GM10248 (cell line): ENCODE measurements around the gene VPS37C.

Experiments used
- CTCF ChIA-PET: fragments of 300-600 bp; sonication (Branson Sonifier 250); formaldehyde crosslinking; extraction: SDS; loops from one replicate; lab custom pipeline; 2021; ENCODE audit warnings: antibody characterized with exemption; lab: Yijun Ruan, JAX
- POLR2A ChIA-PET: fragments of 350-650 bp; sonication (Branson Sonifier 250); formaldehyde crosslinking; extraction: SDS; loops from one replicate; lab custom pipeline; 2020; ENCODE audit warnings: antibody characterized with exemption; lab: Yijun Ruan, JAX
- DNase-seq: peaks from one replicate; pipeline ENCODE4 v3.0.0; 2012; ENCODE audit errors: extremely low spot score
- CTCF ChIP-seq: IDR thresholded peaks from 2 replicates; pipeline ENCODE4 v1.5.1; 2012; ENCODE audit warnings: mild to moderate bottlenecking, low read depth; ENCODE audit errors: extremely low read depth, missing control alignments, control extremely low read depth

Gene VPS37C

GRCh38 chr11:61174273-61174672, 13.0 kb upstream of the VPS37C start:
- no peak for TF ChIP-seq CTCF
- no peak for DNase-seq
- POLR2A ChIA-PET, result no interaction called here
- CTCF ChIA-PET, result interaction anchor here (0.9 to 6.5 kb wide), 5 partner anchors 13 to 64 kb away, joined by 3 to 53 read pairs (median 3); no protein-coding TSS in a partner anchor

- CTCF ChIA-PET, result interaction anchor here (0.9 to 6.5 kb wide), 5 partner anchors 14 to 63 kb away, joined by 3 to 53 read pairs (median 3); no protein-coding TSS in a partner anchor
These were observed 12.2 kb upstream of the VPS37C start for GRCh38 chr11:61173456-61173855.

GRCh38 chr11:61172888-61173287, 11.7 kb upstream of the VPS37C start:
- ChIA-PET POLR2A (no interaction called here), CTCF (no interaction called here)
- no peak for TF ChIP-seq CTCF
- no peak for DNase-seq

More at GRCh38 chr11:61173456-61173855, 12.2 kb upstream of the VPS37C start:
- TF ChIP-seq CTCF, result peak; percentile 20
- POLR2A ChIA-PET, result no interaction called here
- DNase-seq, result no peak

GRCh38 chr11:61172356-61172755, 11.1 kb upstream of the VPS37C start:
- CTCF ChIA-PET, result interaction anchor here (1.2 to 1.5 kb wide), 2 partner anchors 15 to 34 kb away, joined by 3 read pairs; no protein-coding TSS in a partner anchor
- POLR2A ChIA-PET, result no interaction called here
- TF ChIP-seq CTCF, result no peak
- peak; percentile 1 for DNase-seq

GRCh38 chr11:61171907-61172306, 10.7 kb upstream of the VPS37C start:
- CTCF ChIA-PET, result interaction anchor here (1.2 to 1.5 kb wide), 2 partner anchors 15 to 33 kb away, joined by 3 read pairs; no protein-coding TSS in a partner anchor
- no peak for DNase-seq
- POLR2A ChIA-PET, result no interaction called here
- no peak for TF ChIP-seq CTCF

- ChIA-PET CTCF (interaction anchor here (1.0 to 3.4 kb wide), 8 partner anchors 10 to 339 kb away, joined by 3 to 16 read pairs (median 4); no protein-coding TSS in a partner anchor), POLR2A (no interaction called here)
- no peak for DNase-seq
- no peak for TF ChIP-seq CTCF
These were observed 9.3 kb upstream of the VPS37C start for GRCh38 chr11:61170566-61170965.
